Measurements from ENCODE around the gene TNS1. TPM values are rescaled to one million over a fixed set of nuclear protein-coding genes. Genes with fewer than 3 reads are reported as not detected.

Gene TNS1
- total RNA-seq, 1 donor = 48.9 TPM

DNA sequence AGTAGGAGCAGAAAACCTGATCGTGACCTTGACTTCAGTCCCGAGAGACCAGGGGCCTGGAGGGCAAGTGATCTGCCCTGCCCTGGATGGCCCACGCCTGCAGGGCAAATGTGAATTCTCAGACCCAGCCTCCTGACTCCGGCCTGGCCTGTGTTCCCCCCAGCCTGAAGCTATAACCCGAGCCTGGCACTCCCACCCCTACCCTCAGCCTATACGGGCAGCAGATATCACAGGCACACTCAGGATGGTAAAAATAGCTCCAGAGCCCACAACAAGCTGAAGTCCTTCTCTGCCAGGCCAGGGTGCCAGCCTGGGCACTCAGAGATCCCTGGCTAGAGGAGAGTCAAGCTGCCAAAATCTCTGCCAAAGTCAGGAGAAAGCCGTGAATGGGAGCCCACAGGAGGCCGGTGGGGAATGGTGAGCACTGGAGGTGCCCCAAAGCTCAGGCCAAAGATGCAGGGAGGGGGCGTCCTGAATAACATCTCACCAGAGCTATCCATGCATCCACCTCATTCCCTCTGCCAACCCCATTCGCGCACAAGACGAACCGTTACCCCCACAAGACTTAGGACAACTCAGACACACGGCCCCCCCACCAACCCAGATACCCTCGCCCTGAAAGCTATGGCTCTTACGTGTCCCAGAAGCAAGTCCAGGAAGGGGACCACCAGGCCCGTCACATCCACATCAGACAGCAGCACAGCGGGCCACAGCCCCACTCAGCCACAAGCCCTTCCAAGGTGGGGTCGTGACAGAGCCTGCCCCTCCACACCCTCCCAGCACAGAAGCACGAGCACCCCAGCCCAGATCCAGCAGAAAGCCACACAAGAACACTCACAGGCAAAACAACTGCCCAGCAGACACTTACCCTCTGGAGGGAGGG lies 144.9 kb downstream of the TNS1 start:
- TF ChIP-seq, protein P1, sequence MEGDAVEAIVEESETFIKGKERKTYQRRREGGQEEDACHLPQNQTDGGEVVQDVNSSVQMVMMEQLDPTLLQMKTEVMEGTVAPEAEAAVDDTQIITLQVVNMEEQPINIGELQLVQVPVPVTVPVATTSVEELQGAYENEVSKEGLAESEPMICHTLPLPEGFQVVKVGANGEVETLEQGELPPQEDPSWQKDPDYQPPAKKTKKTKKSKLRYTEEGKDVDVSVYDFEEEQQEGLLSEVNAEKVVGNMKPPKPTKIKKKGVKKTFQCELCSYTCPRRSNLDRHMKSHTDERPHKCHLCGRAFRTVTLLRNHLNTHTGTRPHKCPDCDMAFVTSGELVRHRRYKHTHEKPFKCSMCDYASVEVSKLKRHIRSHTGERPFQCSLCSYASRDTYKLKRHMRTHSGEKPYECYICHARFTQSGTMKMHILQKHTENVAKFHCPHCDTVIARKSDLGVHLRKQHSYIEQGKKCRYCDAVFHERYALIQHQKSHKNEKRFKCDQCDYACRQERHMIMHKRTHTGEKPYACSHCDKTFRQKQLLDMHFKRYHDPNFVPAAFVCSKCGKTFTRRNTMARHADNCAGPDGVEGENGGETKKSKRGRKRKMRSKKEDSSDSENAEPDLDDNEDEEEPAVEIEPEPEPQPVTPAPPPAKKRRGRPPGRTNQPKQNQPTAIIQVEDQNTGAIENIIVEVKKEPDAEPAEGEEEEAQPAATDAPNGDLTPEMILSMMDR (IDR thresholded peaks at IDR 0.05; ENCODE audit: extremely low read depth, low read depth, low read length) = no peak
- peaks cover 19% of the 10 kb centered on the region for H3K4me1 ChIP-seq (ENCODE audit: insufficient read depth, low read length)
- no peak for DNase-seq (ENCODE audit: insufficient read length, low spot score, missing footprints)
- H3K27ac ChIP-seq (ENCODE audit: low read depth, low read length) = peak overlapping the region; percentile 78
- H4K20me1 ChIP-seq (ENCODE audit: insufficient read depth, low read length) = peaks cover 35% of the 10 kb centered on the region
- H3K9me3 ChIP-seq (ENCODE audit: low read depth, low read length) = no peaks in the 10 kb centered on the region
- H3K4me3 ChIP-seq (ENCODE audit: insufficient read depth, low read length) = peak overlapping the region; percentile 47
- H3K27me3 ChIP-seq (ENCODE audit: insufficient read depth, low read length) = no peaks in the 10 kb centered on the region
- H3K79me2 ChIP-seq (ENCODE audit: insufficient read depth, low read length) = peaks cover 6% of the 10 kb centered on the region
- H2AFZ ChIP-seq (ENCODE audit: low read length) = no peak overlapping the region
- peaks cover 55% of the 10 kb centered on the region for H3K36me3 ChIP-seq (ENCODE audit: insufficient read depth, low read length)
- H3K4me2 ChIP-seq (ENCODE audit: insufficient read depth, low read length) = peak overlapping the region; percentile 73

- Histone ChIP-seq H3K79me2 (ENCODE audit: insufficient read depth, low read length) (peaks cover 5% of the 10 kb centered on the region), H3K9me3 (ENCODE audit: low read depth, low read length) (no peaks in the 10 kb centered on the region), H3K36me3 (ENCODE audit: insufficient read depth, low read length) (peaks cover 50% of the 10 kb centered on the region), H2AFZ (ENCODE audit: low read length) (no peak overlapping the region), H3K4me2 (ENCODE audit: insufficient read depth, low read length) (no peak overlapping the region), H3K27me3 (ENCODE audit: insufficient read depth, low read length) (no peaks in the 10 kb centered on the region), H3K4me3 (ENCODE audit: insufficient read depth, low read length) (no peak overlapping the region), H3K27ac (ENCODE audit: low read depth, low read length) (no peak overlapping the region), H4K20me1 (ENCODE audit: insufficient read depth, low read length) (peaks cover 39% of the 10 kb centered on the region), H3K4me1 (ENCODE audit: insufficient read depth, low read length) (peaks cover 29% of the 10 kb centered on the region)
- TF ChIP-seq, protein P1 (IDR thresholded peaks at IDR 0.05; ENCODE audit: extremely low read depth, low read depth, low read length) = no peak
- no peak for DNase-seq (ENCODE audit: insufficient read length, low spot score, missing footprints)
Observed at GRCh38 chr2:217856871-217857270, 145.9 kb downstream of the TNS1 start.

GRCh38 chr2:217856159-217856558 lies 146.6 kb downstream of the TNS1 start:
- Histone ChIP-seq H3K27ac (ENCODE audit: low read depth, low read length) (no peak overlapping the region), H3K79me2 (ENCODE audit: insufficient read depth, low read length) (peaks cover 3% of the 10 kb centered on the region), H3K36me3 (ENCODE audit: insufficient read depth, low read length) (peaks cover 43% of the 10 kb centered on the region), H3K4me1 (ENCODE audit: insufficient read depth, low read length) (peaks cover 36% of the 10 kb centered on the region), H3K27me3 (ENCODE audit: insufficient read depth, low read length) (no peaks in the 10 kb centered on the region), H3K4me3 (ENCODE audit: insufficient read depth, low read length) (no peak overlapping the region), H4K20me1 (ENCODE audit: insufficient read depth, low read length) (peaks cover 41% of the 10 kb centered on the region), H2AFZ (ENCODE audit: low read length) (no peak overlapping the region), H3K4me2 (ENCODE audit: insufficient read depth, low read length) (no peak overlapping the region), H3K9me3 (ENCODE audit: low read depth, low read length) (no peaks in the 10 kb centered on the region)
- no peak for DNase-seq (ENCODE audit: insufficient read length, low spot score, missing footprints)
- TF ChIP-seq, protein P1 (IDR thresholded peaks at IDR 0.05; ENCODE audit: extremely low read depth, low read depth, low read length) = no peak

DNA sequence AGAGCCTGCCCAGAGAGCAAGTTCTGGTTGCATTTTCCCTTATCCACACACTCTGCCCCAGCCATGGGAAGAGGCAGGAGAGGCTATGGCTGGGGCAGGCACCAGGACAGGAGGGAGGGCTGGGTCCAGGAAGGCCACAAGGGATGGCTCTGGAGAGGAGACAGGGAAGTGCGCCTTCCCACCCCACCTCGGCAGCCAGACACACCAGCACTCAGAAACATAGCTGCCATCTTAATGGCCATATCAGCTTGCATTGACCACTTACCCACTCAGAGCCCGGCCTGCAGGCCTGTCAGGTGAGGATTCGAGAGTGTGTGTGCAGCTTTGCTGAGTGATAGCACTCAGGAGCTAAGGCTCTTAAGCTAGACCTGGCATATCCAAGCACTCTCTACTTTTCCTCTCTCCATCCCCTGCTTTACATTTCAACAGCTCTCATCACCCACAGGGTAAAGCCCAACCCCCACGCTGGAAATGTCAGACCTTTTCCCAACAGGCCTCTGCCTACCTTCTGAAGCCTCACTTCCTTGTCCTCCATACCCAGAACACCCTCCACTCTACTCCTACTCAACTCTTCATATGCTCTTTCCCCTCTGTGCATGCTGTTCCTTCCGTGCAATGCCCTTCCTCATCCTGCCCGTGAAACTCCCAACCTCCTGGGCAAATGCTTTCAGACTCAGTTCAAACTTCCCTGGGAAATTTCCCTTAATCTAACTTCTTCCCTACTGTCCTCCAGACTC lies 147.9 kb downstream of the TNS1 start:
- Histone ChIP-seq H3K27me3 (ENCODE audit: insufficient read depth, low read length) (no peaks in the 10 kb centered on the region), H3K4me2 (ENCODE audit: insufficient read depth, low read length) (no peak overlapping the region), H4K20me1 (ENCODE audit: insufficient read depth, low read length) (peaks cover 49% of the 10 kb centered on the region), H3K4me3 (ENCODE audit: insufficient read depth, low read length) (no peak overlapping the region), H3K4me1 (ENCODE audit: insufficient read depth, low read length) (peaks cover 49% of the 10 kb centered on the region), H3K79me2 (ENCODE audit: insufficient read depth, low read length) (peaks cover 6% of the 10 kb centered on the region), H3K9me3 (ENCODE audit: low read depth, low read length) (no peaks in the 10 kb centered on the region), H2AFZ (ENCODE audit: low read length) (no peak overlapping the region), H3K27ac (ENCODE audit: low read depth, low read length) (no peak overlapping the region), H3K36me3 (ENCODE audit: insufficient read depth, low read length) (peaks cover 43% of the 10 kb centered on the region)
- TF ChIP-seq, protein P1 (IDR thresholded peaks at IDR 0.05; ENCODE audit: extremely low read depth, low read depth, low read length) = no peak
- no peak for DNase-seq (ENCODE audit: insufficient read length, low spot score, missing footprints)
